SJSA1 (cell line): ENCODE data around the gene CDK5RAP1. TPM values are rescaled to one million over a fixed set of nuclear protein-coding genes. Genes with fewer than 3 reads are reported as not detected.

Experiments
- DNase-seq, 2 experiments: peaks; one replicate each; pipeline ENCODE4 v3.0.0-alpha.2; 2015 to 2020; ENCODE audit warnings: low spot score in 2 of 2, low read depth in 1 of 2
- H3K27ac ChIP-seq: fragments of 250-450 bp; sonication (Bioruptor Pico); 2 replicates; pipeline ENCODE4 v1.5.1; 2020; ENCODE audit warnings: mild to moderate bottlenecking, moderate library complexity
- H3K27me3 ChIP-seq: fragments of 250-450 bp; sonication (Bioruptor Pico); replicated peaks from 2 replicates; pipeline ENCODE4 v1.5.1; 2020; ENCODE audit warnings: mild to moderate bottlenecking, moderate library complexity
- H3K36me3 ChIP-seq: fragments of 250-450 bp; sonication (Bioruptor Pico); 2 replicates; pipeline ENCODE4 v1.5.1; 2020; ENCODE audit warnings: mild to moderate bottlenecking
- H3K4me1 ChIP-seq: fragments of 250-450 bp; sonication (Bioruptor Pico); replicated peaks from 2 replicates; pipeline ENCODE4 v1.6.1; 2021; ENCODE audit warnings: mild to moderate bottlenecking
- H3K4me3 ChIP-seq: fragments of 250-450 bp; sonication (Bioruptor Pico); 2 replicates; pipeline ENCODE4 v1.5.1; 2020; ENCODE audit warnings: mild to moderate bottlenecking
- H3K9me3 ChIP-seq: fragments of 250-450 bp; sonication (Bioruptor Pico); replicated peaks from 2 replicates; pipeline ENCODE4 v1.5.1; 2020; ENCODE audit warnings: mild to moderate bottlenecking
- total RNA-seq: library from RNA; depleted of rRNA; stranded (reverse); fragments of >200 nt; shearing (Covaris generic); gene quantifications from 2 replicates; pipeline ENCODE4 v1.2.3, GENCODE V29; 2014

Gene CDK5RAP1
- total RNA-seq, 1 experiment from 2014 or later = 35.6 TPM

DNA sequence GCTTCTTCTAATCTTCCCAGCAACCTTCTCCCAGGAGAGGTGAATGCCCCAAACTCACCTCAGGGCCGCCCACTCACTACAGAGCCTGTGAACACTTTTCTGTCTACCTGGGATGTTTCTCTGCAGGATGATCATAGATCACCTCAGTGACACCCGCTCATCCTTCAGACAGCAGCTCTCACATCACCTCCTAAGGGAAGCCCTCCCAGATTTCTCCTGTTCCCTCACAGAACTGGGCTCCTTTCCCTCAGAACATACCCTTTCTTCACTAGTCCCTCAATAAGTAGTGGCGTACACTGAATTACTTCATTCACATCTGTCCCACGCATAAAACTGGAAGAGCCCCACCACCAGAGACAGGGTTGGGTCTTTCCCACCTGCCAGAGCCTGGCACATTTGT lies 57.8 kb downstream of the CDK5RAP1 start:
- Histone ChIP-seq H3K4me1 (no peaks in the 10 kb centered on the region), H3K27me3 (peaks cover 3% of the 10 kb centered on the region; the same call in 1 of the 2 replicates), H3K9me3 (no peaks in the 10 kb centered on the region), H3K36me3 (no peaks in the 10 kb centered on the region), H3K27ac (no peak overlapping the region), H3K4me3 (no peak overlapping the region)
- DNase-seq = no peak

- Histone ChIP-seq H3K9me3 (no peaks in the 10 kb centered on the region), H3K4me3 (no peak overlapping the region)
- no peak for DNase-seq
Observed at GRCh38 chr20:33339515-33340058, 61.7 kb downstream of the CDK5RAP1 start.

GRCh38 chr20:33338467-33339258 lies 62.7 kb downstream of the CDK5RAP1 start:
- no peak for DNase-seq
- H3K9me3 ChIP-seq = no peaks in the 10 kb centered on the region
- no peak overlapping the region for H3K27ac ChIP-seq
- H3K36me3 ChIP-seq = no peaks in the 10 kb centered on the region
- H3K4me1 ChIP-seq = no peaks in the 10 kb centered on the region
- H3K4me3 ChIP-seq = no peak overlapping the region
- peaks cover 6% of the 10 kb centered on the region; the same call in 1 of the 2 replicates for H3K27me3 ChIP-seq

More at GRCh38 chr20:33339515-33340058, 61.7 kb downstream of the CDK5RAP1 start:
- Histone ChIP-seq H3K4me1 (no peaks in the 10 kb centered on the region), H3K27ac (no peak overlapping the region), H3K27me3 (peaks cover 6% of the 10 kb centered on the region; the same call in 1 of the 2 replicates), H3K36me3 (no peaks in the 10 kb centered on the region)

- H3K9me3 ChIP-seq = no peaks in the 10 kb centered on the region
- 0 out of 2 replicates have a peak, but pooled peaks cover 4% of the 10 kb centered on the region for H3K27me3 ChIP-seq
- H3K36me3 ChIP-seq = no peaks in the 10 kb centered on the region
Observed at GRCh38 chr20:33337531-33338165, 63.7 kb downstream of the CDK5RAP1 start.

DNA sequence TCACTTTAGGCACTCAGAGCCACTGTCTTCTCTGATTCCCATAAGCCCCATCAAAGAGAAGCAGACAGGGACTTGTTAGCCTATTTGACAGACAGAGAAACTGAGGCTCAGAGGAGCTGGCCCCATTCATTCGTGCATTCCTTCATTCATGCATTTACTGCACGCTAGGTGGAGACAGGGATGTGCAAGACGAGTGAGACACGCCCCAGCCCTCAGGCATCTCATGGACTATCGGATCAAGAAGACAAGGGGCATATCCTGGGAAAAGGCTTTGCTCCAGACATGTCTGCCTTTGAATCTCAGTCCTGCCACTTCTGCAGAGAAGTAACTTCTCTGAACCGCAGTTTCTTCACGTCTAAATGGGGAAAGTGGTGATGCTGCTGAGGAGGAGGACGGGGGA lies 64.2 kb downstream of the CDK5RAP1 start:
- H3K4me1 ChIP-seq = no peaks in the 10 kb centered on the region
- H3K27me3 ChIP-seq = 0 out of 2 replicates have a peak, but pooled peaks cover 6% of the 10 kb centered on the region
- H3K4me3 ChIP-seq = no peak overlapping the region
- no peak overlapping the region for H3K27ac ChIP-seq
- H3K9me3 ChIP-seq = no peaks in the 10 kb centered on the region
- no peak for DNase-seq
- no peaks in the 10 kb centered on the region for H3K36me3 ChIP-seq

More at GRCh38 chr20:33337531-33338165, 63.7 kb downstream of the CDK5RAP1 start:
- Histone ChIP-seq H3K4me3 (no peak overlapping the region), H3K4me1 (no peaks in the 10 kb centered on the region), H3K27ac (no peak overlapping the region)
- DNase-seq = no peak

DNA sequence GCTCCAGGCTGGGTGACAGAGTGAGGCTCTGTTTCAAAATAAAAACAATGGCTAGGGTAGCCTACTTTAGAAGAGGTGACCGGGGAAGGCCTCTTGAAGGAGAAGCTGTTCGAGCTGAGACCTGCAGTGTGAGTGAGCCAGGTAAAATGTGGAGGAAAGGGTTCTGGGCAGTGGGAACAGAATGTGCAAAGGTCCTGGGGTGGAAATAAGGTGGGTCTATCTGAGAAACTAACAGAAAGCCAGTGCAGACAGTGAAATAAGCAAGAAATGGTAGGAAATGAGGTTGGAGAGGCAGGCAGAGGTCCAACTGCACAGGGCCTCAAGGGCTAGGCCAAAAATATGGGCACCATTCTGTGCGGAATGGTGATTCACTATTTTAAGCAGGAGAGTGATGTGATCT lies 64.9 kb downstream of the CDK5RAP1 start:
- no peaks in the 10 kb centered on the region for H3K9me3 ChIP-seq

GRCh38 chr20:33334111-33334510 lies 67.2 kb downstream of the CDK5RAP1 start:
- Histone ChIP-seq H3K9me3 (no peaks in the 10 kb centered on the region), H3K36me3 (no peaks in the 10 kb centered on the region), H3K27me3 (peaks cover 28% of the 10 kb centered on the region), H3K4me1 (no peaks in the 10 kb centered on the region), H3K27ac (no peak overlapping the region), H3K4me3 (no peak overlapping the region)
- no peak for DNase-seq

More for the DNA sequence above, 64.9 kb downstream of the CDK5RAP1 start:
- Histone ChIP-seq H3K27ac (no peak overlapping the region), H3K4me1 (no peaks in the 10 kb centered on the region), H3K27me3 (peaks cover 11% of the 10 kb centered on the region), H3K4me3 (no peak overlapping the region), H3K36me3 (no peaks in the 10 kb centered on the region)
- no peak for DNase-seq

GRCh38 chr20:33333616-33334015 lies 67.7 kb downstream of the CDK5RAP1 start:
- peaks cover 33% of the 10 kb centered on the region for H3K27me3 ChIP-seq
- H3K9me3 ChIP-seq = no peaks in the 10 kb centered on the region
- DNase-seq = no peak
- H3K4me1 ChIP-seq = no peaks in the 10 kb centered on the region
- no peak overlapping the region for H3K4me3 ChIP-seq
- no peaks in the 10 kb centered on the region for H3K36me3 ChIP-seq
- H3K27ac ChIP-seq = no peak overlapping the region

GRCh38 chr20:33332905-33333456 lies 68.3 kb downstream of the CDK5RAP1 start:
- no peak for DNase-seq

DNA sequence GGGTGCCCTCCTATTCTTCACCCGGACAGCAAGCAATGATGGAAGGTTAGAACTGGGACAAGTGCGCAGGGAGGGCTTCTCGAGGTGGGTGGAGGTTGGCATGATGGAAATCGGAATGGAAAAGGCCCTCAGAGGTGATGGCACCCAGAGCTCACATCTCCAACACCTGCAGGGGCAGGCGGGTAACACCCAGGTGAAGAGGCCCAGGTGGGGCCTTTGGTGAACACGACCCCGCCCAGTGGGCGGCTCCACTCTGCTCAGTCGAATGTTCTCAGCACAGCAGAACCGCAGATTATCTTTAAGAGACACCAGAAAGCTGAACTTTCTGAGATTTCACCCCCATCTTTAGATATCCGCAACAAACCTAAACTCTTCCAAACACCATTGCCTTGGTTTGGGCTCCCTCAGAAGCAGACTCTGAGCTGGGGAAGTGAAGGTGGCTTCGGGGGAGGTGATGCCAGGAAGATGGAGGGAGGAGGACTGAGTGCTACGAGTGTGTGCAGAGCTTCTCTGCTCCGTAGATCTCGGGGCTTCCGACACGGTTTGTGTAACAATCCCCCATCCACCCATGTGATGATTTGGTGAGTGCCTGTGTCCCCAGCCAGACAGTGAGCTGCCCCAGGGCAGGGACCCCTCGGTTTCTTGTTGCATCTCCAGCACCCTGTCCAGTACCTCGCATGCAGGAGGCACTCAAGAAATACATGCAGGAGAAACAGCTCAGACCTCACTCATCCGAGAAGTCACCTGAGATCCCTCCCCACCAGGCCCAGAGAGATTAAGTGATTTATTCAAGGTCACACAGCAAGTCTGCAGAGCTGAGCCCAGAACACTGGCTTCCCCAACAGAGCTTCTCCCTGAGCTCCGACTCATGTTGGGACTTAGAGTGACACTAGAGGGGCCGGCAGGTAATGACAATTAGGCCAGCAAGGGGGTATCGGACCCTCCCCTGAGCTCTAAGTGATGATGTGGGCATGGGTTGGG lies 72.9 kb downstream of the CDK5RAP1 start:
- H3K9me3 ChIP-seq = no peaks in the 10 kb centered on the region
- H3K4me3 ChIP-seq = no peak overlapping the region
- DNase-seq = no peak
- no peaks in the 10 kb centered on the region for H3K36me3 ChIP-seq
- peaks cover 35% of the 10 kb centered on the region for H3K27me3 ChIP-seq
- no peaks in the 10 kb centered on the region for H3K4me1 ChIP-seq
- no peak overlapping the region for H3K27ac ChIP-seq

More at GRCh38 chr20:33332905-33333456, 68.3 kb downstream of the CDK5RAP1 start:
- Histone ChIP-seq H3K27ac (no peak overlapping the region), H3K4me3 (no peak overlapping the region), H3K27me3 (peaks cover 36% of the 10 kb centered on the region), H3K36me3 (no peaks in the 10 kb centered on the region), H3K4me1 (no peaks in the 10 kb centered on the region), H3K9me3 (no peaks in the 10 kb centered on the region)

DNA sequence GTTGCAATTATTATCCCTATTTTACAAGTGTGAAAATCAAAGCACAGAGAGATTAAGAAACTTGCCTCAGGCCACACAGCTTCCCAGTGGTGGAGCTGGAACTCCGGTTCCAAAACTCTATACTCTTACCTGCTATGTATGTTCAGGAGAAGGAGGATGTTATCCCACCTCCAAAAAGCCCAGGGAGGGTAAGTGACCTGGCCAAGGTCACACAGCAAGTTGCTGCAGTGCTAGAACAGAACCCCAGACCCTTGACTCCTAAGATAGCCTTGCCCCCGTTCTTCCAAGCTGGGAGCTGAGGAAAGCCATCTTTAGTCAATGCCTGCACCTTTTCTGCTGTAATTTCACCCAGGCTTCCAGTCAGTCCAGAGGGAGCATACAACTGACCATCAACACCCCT lies 76.0 kb downstream of the CDK5RAP1 start:
- DNase-seq = no peak
- no peak overlapping the region for H3K27ac ChIP-seq

DNA sequence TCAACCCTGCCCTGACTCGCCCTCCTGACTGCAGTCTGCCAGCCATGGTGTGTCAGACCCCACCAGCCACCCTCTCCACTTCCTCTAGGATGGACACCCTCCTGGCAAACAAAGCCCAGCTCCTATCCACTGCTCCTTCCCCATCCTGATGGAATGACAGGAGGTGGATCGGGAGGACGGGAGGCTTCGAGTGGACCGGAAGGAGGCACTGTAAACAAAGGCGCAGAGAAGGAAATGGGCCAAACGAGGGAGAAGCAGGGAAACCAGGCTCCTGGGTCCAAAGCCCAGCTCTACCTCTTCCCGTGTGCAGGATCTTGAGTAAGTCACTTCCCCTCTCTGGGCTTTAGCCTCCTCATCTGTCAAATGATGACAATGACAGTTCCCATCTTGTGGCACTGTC lies 78.1 kb downstream of the CDK5RAP1 start:
- no peaks in the 10 kb centered on the region for H3K4me1 ChIP-seq
- no peaks in the 10 kb centered on the region for H3K36me3 ChIP-seq
- H3K27ac ChIP-seq = no peak overlapping the region
- H3K9me3 ChIP-seq = no peaks in the 10 kb centered on the region
- H3K27me3 ChIP-seq = peaks cover 16% of the 10 kb centered on the region
- DNase-seq = no peak
- H3K4me3 ChIP-seq = no peak overlapping the region

More for the DNA sequence above, 76.0 kb downstream of the CDK5RAP1 start:
- no peaks in the 10 kb centered on the region for H3K9me3 ChIP-seq
- peaks cover 27% of the 10 kb centered on the region for H3K27me3 ChIP-seq
- no peaks in the 10 kb centered on the region for H3K36me3 ChIP-seq
- no peaks in the 10 kb centered on the region for H3K4me1 ChIP-seq
- H3K4me3 ChIP-seq = no peak overlapping the region

GRCh38 chr20:33322456-33322855 lies 78.9 kb downstream of the CDK5RAP1 start:
- Histone ChIP-seq H3K4me1 (no peaks in the 10 kb centered on the region), H3K36me3 (no peaks in the 10 kb centered on the region), H3K4me3 (no peak overlapping the region), H3K27me3 (peaks cover 18% of the 10 kb centered on the region), H3K9me3 (no peaks in the 10 kb centered on the region), H3K27ac (no peak overlapping the region)
- DNase-seq = no peak
